Myometrial cell (primary cell): ENCODE data around the gene KDM4D. TPM values are rescaled to one million over a fixed set of nuclear protein-coding genes. Genes with fewer than 3 reads are reported as not detected.

Source experiments
- total RNA-seq: library from RNA; depleted of rRNA; stranded (reverse); fragments of >200 nt; gene quantifications from 2 replicates; pipeline ENCODE4 v1.2.3, GENCODE V29; 2015

KDM4D gene
- 0.53 and 0.58 TPM in 2 replicates for total RNA-seq

GRCh38 chr11:94973099-94973968 is at the start of gene KDM4D, which contains the start of gene CWC15:
Gene KDM4D (plus strand): TSS chr11:94973709. CDS start chr11:94997373, 23,664 bp downstream.
Gene CWC15 (minus strand): TSS chr11:94973556. CDS start chr11:94972185, 1,371 bp downstream.

GRCh38 chr11:95024958-95025357 is 51.4 kb downstream of the KDM4D start, which contains the start of gene KDM4E:
Gene KDM4E (plus strand): TSS chr11:95025258. CDS start chr11:95025558, 300 bp downstream.

Other genes with a start within 250 kb of the KDM4D start
- gene AMOTL1, start 205.4 kb upstream of the KDM4D start, total RNA-seq: 10.1 and 14.2 TPM in 2 replicates
- gene CWC15, start 153 bp upstream of the KDM4D start, total RNA-seq: 39.7 and 40.4 TPM in 2 replicates
- not detected in 2 replicates for gene KDM4E, start 51.5 kb downstream of the KDM4D start, total RNA-seq
- not detected in 2 replicates for gene KDM4F, start 75.7 kb downstream of the KDM4D start, total RNA-seq
- 15.9 and 25.9 TPM in 2 replicates for gene SRSF8, start 93.2 kb downstream of the KDM4D start, total RNA-seq
- gene ENDOD1, start 116.1 kb downstream of the KDM4D start, total RNA-seq: 45.8 and 59.9 TPM in 2 replicates